Stimulated activated CD8-positive, alpha-beta memory T cell treated with anti-CD3 and anti-CD28 coated beads, Interleukin-12 subunit alpha, Interleukin-12 subunit beta, amount 100 ng/mL, for 4 hours (primary cell): ENCODE measurements around the gene FBF1.

Experiments
- DNase-seq: peaks from one replicate; pipeline ENCODE4 v3.0.0-alpha.2; 2020; ENCODE audit warnings: low read depth

Gene FBF1

DNA sequence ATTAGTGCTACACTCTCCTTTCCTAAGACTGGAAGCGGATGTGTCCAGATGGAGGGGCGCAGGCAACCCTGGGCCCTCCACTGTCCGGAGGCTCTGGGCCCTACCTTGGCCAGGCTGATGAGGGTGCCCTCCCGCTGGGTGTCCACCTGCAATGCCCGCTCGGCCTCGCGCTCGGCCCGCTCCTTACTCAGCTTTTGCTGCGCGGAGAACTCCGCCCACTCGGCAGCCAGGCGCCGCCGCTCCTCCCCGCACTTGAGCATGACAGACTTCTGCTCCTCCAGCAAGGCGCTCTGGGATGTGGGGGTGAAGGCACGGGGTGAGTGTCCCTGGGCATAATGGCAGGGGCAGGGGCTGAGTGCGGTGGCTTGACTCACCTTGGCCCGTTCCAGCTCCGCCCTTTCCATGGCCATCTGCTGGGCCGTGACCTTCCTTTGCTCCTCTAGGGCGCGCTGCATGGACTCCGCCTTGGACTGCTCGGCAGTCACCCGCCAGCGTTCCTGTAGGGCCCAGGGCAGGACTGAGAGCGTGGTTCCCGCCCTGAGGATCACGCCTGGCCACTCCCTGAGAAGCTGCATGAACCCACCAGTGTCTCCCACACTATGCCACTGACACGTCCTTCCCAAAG is 26.1 kb downstream of the FBF1 start:
- DNase-seq = no peak

- DNase-seq = no peak
These were observed 27.2 kb downstream of the FBF1 start for GRCh38 chr17:75913537-75914210.

DNA sequence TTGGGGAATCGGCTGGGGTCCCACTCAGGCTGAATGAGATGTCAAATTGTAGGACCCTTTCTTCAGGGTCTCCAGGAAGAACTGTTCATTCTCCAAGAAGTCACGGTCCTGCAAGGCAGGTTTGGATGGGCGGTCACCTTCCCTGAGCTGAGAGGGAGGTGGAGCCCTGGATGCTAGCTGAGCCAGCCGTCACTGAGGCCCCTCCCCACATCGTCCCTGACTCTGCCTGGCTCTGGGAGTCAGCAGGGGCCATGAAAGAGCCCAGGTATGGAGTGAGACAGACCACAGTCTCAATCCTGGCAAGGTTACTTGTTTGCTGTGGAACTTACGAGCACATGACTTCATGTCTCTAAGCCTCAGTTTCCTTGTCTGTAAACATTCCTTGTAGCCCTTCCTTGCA is 30.1 kb downstream of the FBF1 start:
- no peak for DNase-seq

DNA sequence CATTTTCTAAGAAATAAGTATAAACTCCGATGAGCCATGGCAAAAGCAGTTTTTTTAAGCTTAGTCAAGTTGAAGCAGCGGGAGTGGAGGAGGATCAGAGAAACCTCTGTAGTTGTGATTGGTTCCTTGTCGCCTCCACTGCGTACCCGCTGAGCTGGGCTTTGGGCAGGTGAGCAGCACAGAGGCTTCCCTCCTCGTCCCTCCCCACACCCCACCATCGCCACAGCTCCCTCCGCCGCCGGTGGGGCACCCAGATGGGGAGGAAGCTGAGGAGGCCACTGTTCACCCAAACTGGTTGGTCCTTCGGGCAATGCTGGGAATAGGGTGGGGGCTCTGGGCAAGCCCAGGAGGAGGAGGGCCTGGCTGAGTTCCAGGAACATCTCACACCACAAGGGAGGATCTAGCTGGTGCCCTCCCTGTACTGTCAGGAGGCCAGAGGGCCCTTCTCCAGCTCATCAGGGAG is 31.0 kb downstream of the FBF1 start:
- DNase-seq = no peak

DNA sequence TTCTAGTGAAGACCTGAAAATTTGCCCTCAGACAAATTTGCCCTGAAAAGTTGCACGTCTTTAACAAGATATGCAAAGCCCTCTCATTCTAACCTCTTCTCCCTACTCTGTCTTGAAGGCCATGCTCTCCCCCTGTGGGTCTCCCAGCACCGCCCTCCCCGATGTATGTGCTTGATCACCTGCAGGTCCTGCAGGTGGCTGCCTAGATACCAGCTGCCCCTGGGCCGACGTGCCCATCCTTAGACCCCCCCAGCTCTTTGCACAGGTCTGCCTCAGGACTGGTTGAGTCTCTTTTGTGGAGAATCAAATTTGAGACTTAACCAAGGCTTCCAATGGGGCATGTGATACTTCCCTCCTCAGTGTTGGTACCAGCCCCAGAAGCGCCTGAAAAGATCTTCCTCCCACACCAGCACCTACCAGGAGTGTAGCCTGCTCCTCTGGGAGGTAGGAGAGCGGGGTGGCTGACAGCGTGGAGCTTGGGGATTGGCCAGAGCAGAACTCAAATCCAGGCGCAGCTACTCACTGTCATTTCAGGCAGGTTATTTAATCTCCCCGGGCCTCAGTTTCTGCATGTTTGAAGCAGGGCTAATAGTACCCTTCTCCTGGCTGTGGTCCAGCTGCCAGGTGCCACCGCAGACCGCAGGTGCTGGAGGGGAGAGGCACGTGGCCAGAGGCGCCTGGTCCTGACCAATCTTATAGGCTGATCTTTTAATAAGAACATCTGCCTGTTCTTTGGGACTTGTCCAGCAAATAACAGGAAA is 31.6 kb downstream of the FBF1 start:
- DNase-seq = no peak

DNA sequence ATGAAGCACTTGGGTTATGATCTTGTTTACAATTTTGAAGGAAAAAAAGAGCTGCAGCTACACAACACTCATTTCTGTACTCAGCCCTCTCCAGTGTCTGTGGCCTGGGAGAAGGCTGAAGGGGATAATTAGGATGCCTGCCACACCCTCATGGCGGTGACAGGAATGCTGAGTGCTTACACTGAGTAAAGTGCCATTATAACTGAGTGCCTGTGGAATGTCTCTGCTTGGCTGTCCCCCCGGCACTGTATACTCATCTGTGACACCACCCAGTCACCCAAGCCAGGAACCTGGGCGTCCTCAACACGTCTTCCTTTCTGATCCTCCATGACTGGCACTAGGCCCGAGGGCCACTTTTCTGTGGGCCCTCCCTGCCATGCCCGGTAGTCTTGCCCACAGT is 32.6 kb downstream of the FBF1 start:
- DNase-seq = no peak

GRCh38 chr17:75906143-75906884 is 34.5 kb downstream of the FBF1 start:
- no peak for DNase-seq

GRCh38 chr17:75904749-75905521 is 35.9 kb downstream of the FBF1 start, which contains the start of gene MRPL38:
Gene MRPL38 (minus strand): TSS chr17:75904884. CDS start chr17:75904875, 9 bp downstream.
- peak; percentile 91 for DNase-seq

- DNase-seq = no peak
These were observed 38.4 kb downstream of the FBF1 start for GRCh38 chr17:75902406-75902805.

DNA sequence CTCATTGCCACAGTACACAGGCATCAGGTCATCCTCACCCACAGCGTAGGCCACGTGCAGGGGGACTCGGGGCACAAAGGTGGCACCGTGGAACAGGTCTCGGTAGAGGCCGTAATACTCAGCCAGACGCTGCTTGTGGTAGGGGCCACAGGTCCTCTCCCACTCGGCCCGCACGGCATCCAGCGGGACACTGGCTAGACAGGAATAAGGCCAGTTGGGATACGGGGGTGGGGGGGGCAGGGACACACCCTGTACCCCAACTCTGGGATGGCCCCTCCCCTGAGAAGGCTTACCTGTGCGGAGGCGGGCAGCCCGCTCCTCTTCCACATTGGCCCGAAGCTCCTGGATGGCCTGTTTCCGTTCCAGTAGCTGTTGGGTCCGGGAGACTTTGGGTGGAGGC is 39.1 kb downstream of the FBF1 start:
- no peak for DNase-seq

DNA sequence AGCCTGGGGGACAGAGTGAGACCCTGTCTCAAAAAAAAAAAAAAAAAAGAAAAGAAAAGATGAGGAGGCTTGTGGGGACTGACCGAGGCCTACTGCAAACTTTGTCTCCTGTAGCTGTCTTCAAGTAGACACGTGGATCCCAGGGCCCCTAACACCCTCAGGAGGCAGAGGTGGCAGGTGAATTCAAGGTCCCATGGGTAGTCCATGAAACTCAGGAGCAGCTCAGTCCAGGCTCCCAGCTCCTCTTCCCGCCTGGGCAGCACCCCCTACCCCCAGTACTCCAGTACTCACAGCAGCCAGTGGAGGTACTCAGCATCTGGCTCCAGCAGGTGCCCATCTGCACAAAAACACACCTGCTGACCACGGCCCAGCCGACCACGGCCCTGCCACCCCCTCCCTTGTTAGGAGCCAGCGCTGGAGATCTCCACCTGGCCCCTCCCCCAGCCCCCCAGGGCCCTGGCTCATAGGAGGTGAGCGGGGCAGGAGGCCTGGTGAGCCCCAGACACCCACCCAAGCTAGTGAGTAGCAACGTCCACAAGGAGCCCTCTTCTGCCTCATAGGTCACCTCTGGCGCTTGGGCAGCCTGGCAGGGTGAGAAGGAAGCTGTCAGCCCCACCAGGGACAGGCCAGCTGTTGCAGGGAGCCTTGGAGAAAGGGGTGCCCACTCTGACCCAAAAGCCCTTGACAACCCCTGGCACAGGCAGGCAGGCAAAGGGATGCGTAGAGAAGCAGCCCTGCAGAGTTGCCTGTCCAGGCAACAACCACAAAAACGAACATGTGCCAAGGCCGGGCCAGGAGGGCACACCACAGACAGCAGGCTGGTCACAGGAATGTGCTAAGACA is 39.9 kb downstream of the FBF1 start:
- DNase-seq = no peak

- no peak for DNase-seq
These were observed 40.9 kb downstream of the FBF1 start for GRCh38 chr17:75899767-75900468.

GRCh38 chr17:75899353-75899752 is 41.5 kb downstream of the FBF1 start:
- DNase-seq = no peak

DNA sequence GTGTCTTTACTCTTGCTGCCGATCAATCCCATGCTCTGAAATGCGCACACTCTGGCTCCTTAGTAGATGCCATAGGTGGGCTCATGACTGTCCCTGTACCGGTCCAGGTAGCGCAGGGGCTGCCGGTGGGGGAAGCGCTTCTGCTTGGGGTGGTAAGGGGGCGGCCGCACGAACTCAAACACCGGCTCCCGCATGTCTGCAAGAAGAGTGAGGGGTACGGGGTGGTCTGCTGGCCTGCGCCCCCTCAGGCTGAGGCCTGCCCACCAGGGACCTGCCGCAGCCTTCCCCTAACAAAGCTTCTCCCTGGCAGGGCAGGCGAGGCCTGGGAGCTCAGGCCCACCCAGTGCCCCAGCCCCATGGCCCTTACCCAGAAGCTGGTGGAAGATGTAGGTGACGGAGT is 42.1 kb downstream of the FBF1 start:
- no peak for DNase-seq

DNA sequence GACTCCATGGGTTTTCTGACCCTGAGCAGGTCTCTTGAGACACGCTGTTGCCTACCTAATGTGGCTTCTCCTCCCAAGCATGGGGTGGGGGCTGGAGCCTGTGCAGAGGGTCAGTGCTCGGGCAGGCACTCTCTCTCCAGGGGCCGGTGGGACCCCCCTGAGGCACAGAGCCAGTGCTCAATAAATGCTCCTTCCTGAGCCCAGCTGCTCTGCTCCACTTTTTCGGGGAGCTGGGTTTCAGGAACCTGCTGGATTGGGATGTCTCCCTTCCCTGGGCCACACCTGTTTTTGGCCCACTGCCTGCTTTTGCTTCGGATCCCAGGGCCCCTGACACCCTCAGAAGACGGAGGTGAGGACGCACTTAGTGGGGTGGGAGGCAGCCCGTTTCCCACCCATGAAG is 42.8 kb downstream of the FBF1 start:
- no peak for DNase-seq

DNA sequence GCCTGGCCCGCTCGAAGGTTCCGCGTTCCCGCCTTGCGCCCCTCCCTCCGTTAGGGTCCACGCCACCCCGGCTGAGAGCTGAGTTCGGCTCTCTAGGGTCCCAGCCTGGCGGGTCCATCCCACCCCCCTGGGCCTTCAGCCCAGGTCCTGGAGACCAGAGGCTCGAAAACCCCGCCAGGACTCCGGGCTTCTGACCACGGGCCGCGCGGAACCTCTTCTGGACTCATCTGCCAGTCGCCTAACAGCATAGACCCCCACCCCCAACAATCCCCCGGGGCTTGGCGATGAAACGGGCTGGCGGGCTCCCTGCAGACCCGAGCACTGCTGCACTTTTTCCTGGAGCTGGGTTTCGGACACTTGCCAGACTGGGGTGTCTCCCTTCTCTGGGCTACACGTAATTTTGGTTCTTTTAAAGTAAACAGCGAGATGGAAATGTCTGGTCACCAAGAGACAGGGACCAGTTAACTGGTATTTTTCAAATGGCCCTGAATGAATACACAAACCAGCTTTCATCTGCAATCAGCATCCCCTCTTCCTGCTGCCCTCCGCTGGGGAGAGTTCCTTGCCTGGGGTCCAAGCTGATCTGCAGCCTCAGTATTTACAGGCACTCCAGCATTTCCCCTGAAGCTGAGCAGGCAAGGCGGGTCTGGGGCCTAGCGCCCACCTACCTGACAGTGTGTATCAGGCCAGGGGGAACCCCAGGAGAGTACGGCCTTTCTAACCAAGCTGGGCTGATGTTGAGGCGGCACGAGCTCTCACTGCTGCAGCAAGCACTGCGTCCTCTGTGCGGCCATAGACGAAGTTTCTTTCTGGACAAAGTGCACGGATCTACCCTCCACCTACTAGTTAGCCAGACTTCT is 43.5 kb downstream of the FBF1 start:
- no peak for DNase-seq

DNA sequence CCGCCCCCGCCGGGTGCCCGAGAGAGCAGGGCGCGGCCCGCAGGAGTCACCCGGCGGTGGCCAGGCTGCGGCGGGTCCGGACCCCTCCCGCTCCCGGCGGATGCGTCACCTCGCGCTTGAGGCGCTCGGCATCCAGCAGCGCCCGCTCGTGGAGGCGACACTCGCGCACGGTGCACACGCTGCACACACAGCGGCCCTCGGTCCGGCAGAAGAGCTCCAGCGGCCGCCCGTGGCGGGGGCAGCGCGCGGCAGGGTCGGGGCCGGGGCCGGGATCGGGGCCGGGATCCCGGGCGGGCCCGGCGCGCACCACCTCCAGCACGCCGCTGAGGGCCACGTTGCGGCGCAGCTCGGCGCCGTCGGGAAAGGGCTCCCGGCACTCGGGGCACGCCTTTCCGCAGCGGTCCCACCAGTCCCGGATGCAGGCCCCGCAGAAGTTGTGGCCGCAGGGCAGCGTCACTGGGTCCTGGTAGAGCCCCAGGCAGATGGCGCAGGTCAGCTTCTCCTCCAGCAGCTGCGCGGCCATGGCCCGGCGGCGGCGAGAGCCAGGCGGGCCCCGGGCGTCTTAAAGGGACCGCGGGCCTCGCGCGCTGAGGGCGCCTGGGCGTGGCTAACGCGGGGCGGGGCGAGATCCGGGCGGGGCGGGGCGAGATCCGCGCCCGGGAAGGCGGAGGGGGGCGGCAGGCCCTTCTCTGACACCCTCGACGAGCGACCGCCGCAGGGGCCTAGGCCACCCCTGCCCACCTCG is 44.3 kb downstream of the FBF1 start, which contains the start of gene TRIM65:
Gene TRIM65, minus strand, starts transcription at position 537 of the 745 bp plus-strand sequence. Its CDS starts 14 bp downstream, at position 523.
- DNase-seq = peak; percentile 70
